ENCODE data around the gene TDO2.

Gene TDO2

DNA sequence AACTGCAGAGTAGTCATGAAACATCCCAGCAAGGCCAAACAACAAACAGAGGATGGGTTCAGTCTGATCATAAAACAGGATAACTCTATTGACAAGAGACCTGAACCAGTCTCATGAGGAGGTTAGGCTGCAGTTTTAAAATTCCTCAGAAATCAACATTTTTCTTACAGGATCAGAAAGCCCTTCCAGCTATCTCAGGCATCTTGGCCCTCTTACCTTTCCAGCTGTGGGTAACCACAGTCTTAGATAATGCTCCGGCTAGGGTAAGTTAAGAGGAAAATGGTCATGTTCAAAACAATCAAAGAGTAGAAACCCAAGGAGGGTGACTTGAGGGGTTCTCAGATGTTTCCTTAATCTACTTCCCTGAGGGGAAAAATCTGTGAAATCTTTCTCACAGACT lies 45.0 kb downstream of the TDO2 start:
- FAIRE-seq (no peak), DNase-seq (ENCODE audit: insufficient read length, low spot score) (no peak)
- no peak for TF ChIP-seq POU2F2 (IDR thresholded peaks at IDR 0.05; ENCODE audit: low read depth, low read length)
- TF ChIP-seq POLR2A (IDR thresholded peaks at IDR 0.05; ENCODE audit: low read depth, low read length): no peak
- no peak for TF ChIP-seq SPI1 (IDR thresholded peaks at IDR 0.05; ENCODE audit: low read depth, low read length)
- no peak for TF ChIP-seq POLR2AphosphoS5 (IDR thresholded peaks at IDR 0.05; ENCODE audit: low read depth, low read length)
- TF ChIP-seq TAF1 (IDR thresholded peaks at IDR 0.05; ENCODE audit: low read depth, low read length): no peak
- no peak for TF ChIP-seq PAX5 (IDR thresholded peaks at IDR 0.05; ENCODE audit: insufficient read depth, low read length, severe bottlenecking)

DNA sequence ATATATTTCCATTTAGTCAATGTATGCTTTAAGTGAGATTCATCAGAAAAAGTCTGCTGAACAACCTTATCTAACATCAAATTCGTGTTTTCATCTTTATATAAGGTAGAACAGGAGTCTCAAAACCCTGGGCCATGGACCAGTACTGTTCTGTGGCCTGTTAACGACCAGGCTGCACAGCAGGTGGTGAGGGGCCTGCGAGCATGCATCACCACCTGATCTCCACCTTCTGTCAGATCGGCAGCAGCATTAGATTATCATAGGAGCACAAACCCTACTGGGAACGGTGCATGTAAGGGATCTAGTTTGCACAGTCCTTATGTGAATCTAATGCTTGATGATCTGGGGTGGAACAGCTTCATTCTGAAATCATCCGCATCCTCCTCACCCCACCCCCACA lies 47.0 kb downstream of the TDO2 start:
- DNase-seq (ENCODE audit: insufficient read length, low spot score) (no peak), FAIRE-seq (no peak)
- no peak for TF ChIP-seq PAX5 (IDR thresholded peaks at IDR 0.05; ENCODE audit: insufficient read depth, low read length, severe bottlenecking)
- TF ChIP-seq TAF1 (IDR thresholded peaks at IDR 0.05; ENCODE audit: low read depth, low read length): no peak
- TF ChIP-seq POLR2AphosphoS5 (IDR thresholded peaks at IDR 0.05; ENCODE audit: low read depth, low read length): no peak
- no peak for TF ChIP-seq POU2F2 (IDR thresholded peaks at IDR 0.05; ENCODE audit: low read depth, low read length)
- no peak for TF ChIP-seq SPI1 (IDR thresholded peaks at IDR 0.05; ENCODE audit: low read depth, low read length)
- no peak for TF ChIP-seq POLR2A (IDR thresholded peaks at IDR 0.05; ENCODE audit: low read depth, low read length)

DNA sequence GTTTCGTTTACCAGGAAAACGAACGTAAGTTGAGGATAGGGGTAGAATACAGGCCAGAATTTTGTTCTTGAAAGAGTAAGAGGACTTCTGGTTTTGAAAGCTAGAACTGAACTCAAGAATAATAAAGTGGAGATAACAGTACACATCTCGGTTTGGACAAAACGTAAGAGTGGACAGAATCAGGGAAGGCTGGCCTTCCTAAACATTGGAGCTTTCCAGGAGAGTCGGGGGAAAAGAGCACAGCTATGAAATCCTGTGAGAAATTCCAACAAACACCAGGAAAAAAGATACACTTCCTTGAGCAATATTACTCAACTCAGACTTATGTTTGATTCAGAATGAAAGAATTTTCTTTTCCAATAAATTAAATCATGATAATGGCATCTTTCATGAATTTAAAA lies 49.0 kb downstream of the TDO2 start:
- FAIRE-seq (no peak), DNase-seq (ENCODE audit: insufficient read length, low spot score) (no peak)
- TF ChIP-seq SPI1 (IDR thresholded peaks at IDR 0.05; ENCODE audit: low read depth, low read length) (no peak), TAF1 (IDR thresholded peaks at IDR 0.05; ENCODE audit: low read depth, low read length) (no peak), POU2F2 (IDR thresholded peaks at IDR 0.05; ENCODE audit: low read depth, low read length) (no peak), PAX5 (IDR thresholded peaks at IDR 0.05; ENCODE audit: insufficient read depth, low read length, severe bottlenecking) (no peak), POLR2A (IDR thresholded peaks at IDR 0.05; ENCODE audit: low read depth, low read length) (no peak), POLR2AphosphoS5 (IDR thresholded peaks at IDR 0.05; ENCODE audit: low read depth, low read length) (no peak)

DNA sequence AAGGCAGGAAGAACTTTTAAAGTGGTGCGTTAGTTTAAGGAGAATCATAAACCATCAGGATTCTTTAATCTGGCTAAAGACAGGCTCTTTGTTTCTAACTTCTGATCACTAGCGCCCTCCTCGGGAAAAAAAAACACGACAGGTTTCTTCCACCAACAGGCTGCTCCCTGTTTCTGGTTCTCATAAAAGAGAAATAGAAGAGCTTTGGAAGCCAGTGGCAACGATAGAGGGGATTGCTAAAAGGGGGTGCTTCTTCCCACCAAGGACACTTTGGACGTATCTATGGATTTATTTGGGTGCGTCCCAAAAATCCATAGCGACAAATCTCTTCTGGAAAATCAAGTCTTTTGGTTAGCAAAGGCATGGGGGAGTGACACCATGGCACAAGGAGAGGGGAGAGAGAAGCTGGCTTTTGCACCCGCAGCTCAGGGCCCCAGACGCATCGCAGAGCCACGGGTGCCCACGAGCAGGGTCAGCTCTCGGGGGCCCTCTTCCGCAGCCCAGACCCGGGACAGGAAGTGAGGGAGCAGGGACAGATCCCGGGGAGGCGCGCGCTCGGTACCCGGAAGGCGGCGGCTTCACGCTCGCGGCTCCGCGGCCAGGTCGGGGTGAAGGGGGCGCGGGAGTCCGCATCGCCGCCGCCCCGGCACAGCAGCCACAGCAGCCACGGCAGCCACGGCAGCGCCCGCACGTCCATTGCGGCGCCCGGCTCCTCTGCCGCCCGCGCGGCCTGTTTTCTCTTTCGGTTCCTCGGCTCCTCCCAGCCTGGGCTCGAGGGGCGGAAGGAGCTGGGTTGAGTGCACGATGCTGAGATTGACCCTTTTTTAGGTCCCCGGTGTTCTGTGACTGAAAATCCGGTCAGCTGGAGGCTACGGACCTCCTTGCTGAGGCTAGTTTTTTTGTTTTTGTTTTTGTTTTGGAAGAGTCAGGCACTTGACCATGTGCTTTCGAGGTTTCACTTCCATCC lies 49.9 kb downstream of the TDO2 start, which contains the start of gene CTSO:
CTSO (minus strand) TSS at position 716 of the 967 bp plus-strand sequence; CDS start at position 697, 19 bp downstream.
- peak; percentile 85 for FAIRE-seq
- DNase-seq (ENCODE audit: insufficient read length, low spot score): peak; percentile 51
- TF ChIP-seq SPI1 (IDR thresholded peaks at IDR 0.05; ENCODE audit: low read depth, low read length): peak; percentile 23; the same call in 1 of the 2 replicates
- peak; percentile 70; the same call in 1 of the 2 replicates for TF ChIP-seq POLR2A (IDR thresholded peaks at IDR 0.05; ENCODE audit: low read depth, low read length)
- TF ChIP-seq POU2F2 (IDR thresholded peaks at IDR 0.05; ENCODE audit: low read depth, low read length): no peak; the same call in 1 of the 2 replicates
- TF ChIP-seq TAF1 (IDR thresholded peaks at IDR 0.05; ENCODE audit: low read depth, low read length): no peak; the same call in none of the 2 replicates
- peak; percentile 73 for TF ChIP-seq POLR2AphosphoS5 (IDR thresholded peaks at IDR 0.05; ENCODE audit: low read depth, low read length)

DNA sequence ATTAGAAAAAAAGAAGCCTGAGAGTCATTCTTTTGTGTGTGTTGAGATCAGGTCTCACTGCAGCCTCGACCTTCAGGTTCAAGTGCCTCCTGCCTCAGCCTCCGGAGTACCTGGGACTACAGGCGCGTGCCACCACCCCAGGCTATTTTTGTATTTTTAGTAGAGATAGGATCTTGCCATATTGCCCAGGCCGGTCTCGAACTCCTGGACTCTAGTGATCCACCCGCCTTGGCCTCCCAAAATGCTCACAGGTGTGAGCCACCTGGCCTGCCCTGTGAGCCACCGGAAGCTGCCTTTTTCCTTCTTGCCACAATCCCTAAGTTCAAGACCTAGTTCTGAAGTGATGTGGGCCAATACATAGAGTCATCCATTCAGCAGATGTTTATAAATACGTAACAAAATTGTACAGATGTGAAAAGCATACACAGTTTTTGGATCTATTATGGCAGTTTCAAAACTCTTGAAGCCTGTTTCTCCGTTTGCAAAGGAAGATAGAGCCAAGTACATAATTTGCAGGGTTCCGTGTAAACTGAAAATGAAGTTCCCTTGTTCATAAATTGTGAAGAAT lies 50.7 kb downstream of the TDO2 start:
- FAIRE-seq (peak; percentile 16), DNase-seq (ENCODE audit: insufficient read length, low spot score) (no peak)
- TF ChIP-seq POU2F2 (IDR thresholded peaks at IDR 0.05; ENCODE audit: low read depth, low read length) (no peak), PAX5 (IDR thresholded peaks at IDR 0.05; ENCODE audit: insufficient read depth, low read length, severe bottlenecking) (no peak), SPI1 (IDR thresholded peaks at IDR 0.05; ENCODE audit: low read depth, low read length) (no peak), TAF1 (IDR thresholded peaks at IDR 0.05; ENCODE audit: low read depth, low read length) (no peak), POLR2AphosphoS5 (IDR thresholded peaks at IDR 0.05; ENCODE audit: low read depth, low read length) (no peak), POLR2A (IDR thresholded peaks at IDR 0.05; ENCODE audit: low read depth, low read length) (no peak)

DNA sequence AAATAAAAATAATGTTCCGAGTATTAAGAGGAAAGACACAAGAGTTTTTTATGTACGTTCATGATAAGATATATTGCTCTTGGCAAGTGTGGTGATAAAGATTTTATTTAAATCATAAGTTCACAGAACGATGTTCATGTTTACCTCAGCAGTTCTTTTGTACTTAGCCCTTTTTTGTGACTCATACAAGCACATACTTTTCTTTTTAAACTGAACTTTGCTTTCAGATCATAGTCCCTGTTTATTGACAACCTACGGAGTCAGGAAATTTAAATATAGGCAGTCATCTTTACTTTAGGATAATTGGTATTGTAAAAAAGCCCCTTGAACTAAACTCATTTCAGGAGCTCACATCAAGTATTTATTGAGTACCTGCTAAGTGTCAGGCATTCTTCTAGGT lies 51.4 kb downstream of the TDO2 start:
- TF ChIP-seq POU2F2 (IDR thresholded peaks at IDR 0.05; ENCODE audit: low read depth, low read length) (no peak), POLR2A (IDR thresholded peaks at IDR 0.05; ENCODE audit: low read depth, low read length) (no peak), POLR2AphosphoS5 (IDR thresholded peaks at IDR 0.05; ENCODE audit: low read depth, low read length) (no peak), PAX5 (IDR thresholded peaks at IDR 0.05; ENCODE audit: insufficient read depth, low read length, severe bottlenecking) (no peak), TAF1 (IDR thresholded peaks at IDR 0.05; ENCODE audit: low read depth, low read length) (no peak), SPI1 (IDR thresholded peaks at IDR 0.05; ENCODE audit: low read depth, low read length) (no peak)
- DNase-seq (ENCODE audit: insufficient read length, low spot score) (no peak), FAIRE-seq (no peak)

- no peak for FAIRE-seq
- no peak for TF ChIP-seq TAF1 (IDR thresholded peaks at IDR 0.05; ENCODE audit: low read depth, low read length)
- no peak for TF ChIP-seq SPI1 (IDR thresholded peaks at IDR 0.05; ENCODE audit: low read depth, low read length)
- TF ChIP-seq POU2F2 (IDR thresholded peaks at IDR 0.05; ENCODE audit: low read depth, low read length): no peak
- no peak for TF ChIP-seq PAX5 (IDR thresholded peaks at IDR 0.05; ENCODE audit: insufficient read depth, low read length, severe bottlenecking)
- TF ChIP-seq POLR2A (IDR thresholded peaks at IDR 0.05; ENCODE audit: low read depth, low read length): no peak
- TF ChIP-seq POLR2AphosphoS5 (IDR thresholded peaks at IDR 0.05; ENCODE audit: low read depth, low read length): no peak
- DNase-seq (ENCODE audit: insufficient read length, low spot score): no peak
These were observed 53.0 kb downstream of the TDO2 start for GRCh38 chr4:155956461-155956860.

- FAIRE-seq (no peak), DNase-seq (ENCODE audit: insufficient read length, low spot score) (no peak)
- TF ChIP-seq POLR2A (IDR thresholded peaks at IDR 0.05; ENCODE audit: low read depth, low read length): no peak
- no peak for TF ChIP-seq POLR2AphosphoS5 (IDR thresholded peaks at IDR 0.05; ENCODE audit: low read depth, low read length)
- no peak for TF ChIP-seq POU2F2 (IDR thresholded peaks at IDR 0.05; ENCODE audit: low read depth, low read length)
- no peak for TF ChIP-seq SPI1 (IDR thresholded peaks at IDR 0.05; ENCODE audit: low read depth, low read length)
- no peak for TF ChIP-seq PAX5 (IDR thresholded peaks at IDR 0.05; ENCODE audit: insufficient read depth, low read length, severe bottlenecking)
- no peak for TF ChIP-seq TAF1 (IDR thresholded peaks at IDR 0.05; ENCODE audit: low read depth, low read length)
These were observed 55.9 kb downstream of the TDO2 start for GRCh38 chr4:155959417-155959816.

DNA sequence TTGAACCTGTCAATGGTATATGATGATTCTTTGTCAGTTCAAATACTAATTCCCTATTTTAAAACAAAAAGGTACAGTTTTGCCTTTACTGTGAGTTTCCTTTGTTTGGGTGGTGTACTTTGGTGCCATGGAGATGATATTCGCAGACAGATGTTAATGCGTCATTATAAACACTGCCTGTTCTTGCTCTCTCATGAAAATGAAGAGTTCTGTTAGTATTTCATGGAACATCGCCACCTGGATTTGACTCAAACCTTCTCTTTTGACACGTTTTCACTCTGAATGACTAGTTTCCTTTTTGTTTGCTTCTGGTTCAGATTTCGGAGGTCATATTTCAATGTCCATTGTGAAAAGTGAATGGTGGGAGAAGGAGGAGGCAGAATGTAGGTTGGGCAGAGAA lies 57.0 kb downstream of the TDO2 start:
- no peak for FAIRE-seq
- no peak for DNase-seq (ENCODE audit: insufficient read length, low spot score)
- TF ChIP-seq POLR2AphosphoS5 (IDR thresholded peaks at IDR 0.05; ENCODE audit: low read depth, low read length) (no peak), POU2F2 (IDR thresholded peaks at IDR 0.05; ENCODE audit: low read depth, low read length) (no peak), SPI1 (IDR thresholded peaks at IDR 0.05; ENCODE audit: low read depth, low read length) (no peak), POLR2A (IDR thresholded peaks at IDR 0.05; ENCODE audit: low read depth, low read length) (no peak), PAX5 (IDR thresholded peaks at IDR 0.05; ENCODE audit: insufficient read depth, low read length, severe bottlenecking) (no peak), TAF1 (IDR thresholded peaks at IDR 0.05; ENCODE audit: low read depth, low read length) (no peak)
